Adrenal gland (tissue), 5 donors: ENCODE data around the gene CPN1.

Source experiments
- CTCF ChIP-seq, 6 experiments: fragments of 450-650 bp in 4 of 6; fragments of 200-600 bp in 2 of 6; sonication (generic) in 1 of 6; IDR thresholded peaks; 1 replicate in 5 of 6; 2 replicates in 1 of 6; pipeline versions ENCODE4 v1.5.1 to v1.8.0; 2016 to 2021; ENCODE audit warnings: antibody characterized with exemption in 6 of 6, mild to moderate bottlenecking in 2 of 6, moderate library complexity in 1 of 6
- POLR2A ChIP-seq, 2 donors: fragments of 450-650 bp; IDR thresholded peaks; one replicate each; pipeline ENCODE4 v1.6.1; 2017; ENCODE audit warnings: antibody characterized with exemption in 2 of 2, mild to moderate bottlenecking in 2 of 2, moderate library complexity in 1 of 2
- donor health status: DM: no; HTN: no; CAD: no.

DNA sequence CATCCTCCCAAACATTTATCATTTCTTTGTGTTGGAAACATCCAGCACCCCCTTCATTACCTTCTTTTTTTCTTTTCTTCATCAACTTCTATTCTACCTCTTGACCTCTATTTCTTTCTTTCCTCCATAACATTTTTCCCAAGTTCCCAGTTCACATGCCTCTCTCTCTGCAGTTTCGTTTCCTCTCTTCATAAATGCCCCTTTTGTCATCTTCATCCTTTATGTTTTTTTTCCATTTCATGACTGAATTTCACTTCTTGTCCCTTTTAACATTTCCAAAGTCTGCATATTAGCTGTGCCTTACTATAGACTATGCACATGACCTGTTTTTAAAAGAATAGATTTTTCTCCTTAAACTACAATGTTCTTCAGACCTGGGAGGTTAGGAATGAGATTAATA, 23.7 kb downstream of the CPN1 start:
- TF ChIP-seq CTCF (IDR thresholded peaks at IDR 0.05): no peak
- TF ChIP-seq POLR2A (IDR thresholded peaks at IDR 0.05): no peak
